SK-N-SH treated with all-trans-retinoic acid at 6 μM for 48 hours (cell line): ENCODE measurements around the gene ABCD1.

Experiments used
- ATAC-seq: fragments of 200-7000 bp; cut with Tn5 transposase; 3 replicates; pipeline ENCODE4 v1.9.1; 2020; ENCODE audit warnings: mild to moderate bottlenecking, moderate library complexity
- ARNTL ChIP-seq: fragments of 450-650 bp; formaldehyde crosslinking; IDR thresholded peaks from 2 replicates; pipeline ENCODE4 v1.5.0; 2020; ENCODE audit warnings: low read depth, mild to moderate bottlenecking, moderate library complexity, borderline replicate concordance
- BACH2 ChIP-seq: fragments of 250-450 bp; sonication (Bioruptor Pico); IDR thresholded peaks from 2 replicates; pipeline ENCODE4 v1.9.0; 2021; ENCODE audit warnings: mild to moderate bottlenecking, borderline replicate concordance
- CREB5 ChIP-seq: fragments of 250-450 bp; sonication (Bioruptor Pico); IDR thresholded peaks from 2 replicates; pipeline ENCODE4 v1.5.1; 2020; ENCODE audit warnings: low read depth, mild to moderate bottlenecking, moderate library complexity
- CSDC2 ChIP-seq: fragments of 250-450 bp; sonication (Bioruptor Pico); IDR thresholded peaks from 2 replicates; pipeline ENCODE4 v1.5.0; 2020; ENCODE audit warnings: mild to moderate bottlenecking, moderate library complexity
- ESRRG ChIP-seq: fragments of 250-450 bp; sonication (Bioruptor Pico); IDR thresholded peaks from 2 replicates; pipeline ENCODE4 v1.6.1; 2021; ENCODE audit warnings: mild to moderate bottlenecking
- GLIS3 ChIP-seq: fragments of 250-450 bp; sonication (Bioruptor Pico); IDR thresholded peaks from 2 replicates; pipeline ENCODE4 v1.5.0; 2020; ENCODE audit warnings: mild to moderate bottlenecking, moderate library complexity
- ISL1 ChIP-seq: fragments of 250-450 bp; sonication (Bioruptor Pico); IDR thresholded peaks from 2 replicates; pipeline ENCODE4 v2.1.2; 2022; ENCODE audit warnings: mild to moderate bottlenecking, moderate library complexity
- OSR1 ChIP-seq: fragments of 250-450 bp; sonication (Bioruptor Pico); IDR thresholded peaks from 2 replicates; pipeline ENCODE4 v1.8.0; 2022; ENCODE audit warnings: moderate library complexity, mild to moderate bottlenecking, inconsistent platforms
- PATZ1 ChIP-seq: fragments of 250-450 bp; sonication (Bioruptor Pico); IDR thresholded peaks from 2 replicates; pipeline ENCODE4 v1.8.0; 2020; ENCODE audit warnings: mild to moderate bottlenecking, moderate library complexity, borderline replicate concordance
- POU6F1 ChIP-seq: fragments of 250-450 bp; sonication (Bioruptor Pico); IDR thresholded peaks from 2 replicates; pipeline ENCODE4 v1.8.0; 2021; ENCODE audit warnings: low read depth, mild to moderate bottlenecking, moderate library complexity, borderline replicate concordance
- PPARA ChIP-seq: fragments of 250-450 bp; sonication (Bioruptor Pico); IDR thresholded peaks from 2 replicates; pipeline ENCODE4 v1.5.0; 2020; ENCODE audit warnings: mild to moderate bottlenecking, borderline replicate concordance
- RARB ChIP-seq: fragments of 250-450 bp; sonication (Bioruptor Pico); IDR thresholded peaks from 2 replicates; pipeline ENCODE4 v1.8.0; 2021; ENCODE audit warnings: mild to moderate bottlenecking, moderate library complexity
- SNAI2 ChIP-seq: fragments of 250-450 bp; sonication (Bioruptor Pico); IDR thresholded peaks from 2 replicates; pipeline ENCODE4 v1.5.0; 2020; ENCODE audit warnings: mild to moderate bottlenecking, moderate library complexity
- TCF4 ChIP-seq: fragments of 250-450 bp; sonication (Bioruptor Pico); IDR thresholded peaks from 2 replicates; pipeline ENCODE4 v1.8.0; 2021; ENCODE audit warnings: mild to moderate bottlenecking, moderate library complexity, borderline replicate concordance
- TOX ChIP-seq: fragments of 250-450 bp; sonication (Bioruptor Pico); IDR thresholded peaks from 2 replicates; pipeline ENCODE4 v1.8.0; 2021; ENCODE audit warnings: mild to moderate bottlenecking, moderate library complexity, borderline replicate concordance
- TSHZ2 ChIP-seq: fragments of 250-450 bp; sonication (Bioruptor Pico); IDR thresholded peaks from 2 replicates; pipeline ENCODE4 v1.5.0; 2020; ENCODE audit warnings: mild to moderate bottlenecking, moderate library complexity
- ZC3H10 ChIP-seq: fragments of 250-450 bp; sonication (Bioruptor Pico); IDR thresholded peaks from 2 replicates; pipeline ENCODE4 v1.5.1; 2021; ENCODE audit warnings: mild to moderate bottlenecking, moderate library complexity
- ZFP3 ChIP-seq: fragments of 250-450 bp; sonication (Bioruptor Pico); IDR thresholded peaks from 2 replicates; pipeline ENCODE4 v1.5.0; 2020; ENCODE audit warnings: mild to moderate bottlenecking, moderate library complexity
- ZFP30 ChIP-seq: fragments of 450-650 bp; formaldehyde crosslinking; IDR thresholded peaks from 2 replicates; pipeline ENCODE4 v1.5.0; 2022; ENCODE audit warnings: mild to moderate bottlenecking, moderate library complexity
- ZNF565 ChIP-seq: fragments of 450-650 bp; formaldehyde crosslinking; conservative IDR thresholded peaks from 2 replicates; pipeline ENCODE4 v1.5.0; 2020; ENCODE audit warnings: low read depth, mild to moderate bottlenecking, moderate library complexity
- ZNF70 ChIP-seq: fragments of 450-650 bp; formaldehyde crosslinking; IDR thresholded peaks from 2 replicates; pipeline ENCODE4 v1.5.0; 2020; ENCODE audit warnings: mild to moderate bottlenecking, moderate library complexity
- ZNF8 ChIP-seq: fragments of 450-650 bp; formaldehyde crosslinking; IDR thresholded peaks from 2 replicates; pipeline ENCODE4 v1.5.0; 2020; ENCODE audit warnings: mild to moderate bottlenecking, moderate library complexity

ABCD1 gene

GRCh38 chrX:153776611-153777045 lies 52.0 kb downstream of the ABCD1 start:
- no peak for ATAC-seq

GRCh38 chrX:153777261-153778090 lies 52.8 kb downstream of the ABCD1 start:
- TF ChIP-seq ZNF8 (CRISPR knock-in tag) (no peak), BACH2 (no peak), ZFP3 (CRISPR knock-in tag) (no peak), TSHZ2 (CRISPR knock-in tag) (no peak), GLIS3 (CRISPR knock-in tag) (no peak), TOX (CRISPR knock-in tag) (no peak), CREB5 (CRISPR knock-in tag) (no peak), ZFP30 (CRISPR knock-in tag) (no peak), OSR1 (CRISPR knock-in tag) (no peak), ZNF70 (CRISPR knock-in tag) (no peak), CSDC2 (CRISPR knock-in tag) (no peak), POU6F1 (CRISPR knock-in tag) (no peak), ESRRG (CRISPR knock-in tag) (no peak), PPARA (CRISPR knock-in tag) (no peak), SNAI2 (CRISPR knock-in tag) (no peak), ISL1 (CRISPR knock-in tag) (no peak), ZC3H10 (no peak), ZNF565 (CRISPR knock-in tag) (no peak)
- no peak for ATAC-seq

More at GRCh38 chrX:153776611-153777045, 52.0 kb downstream of the ABCD1 start:
- TF ChIP-seq BACH2 (no peak), TOX (CRISPR knock-in tag) (no peak), PATZ1 (CRISPR knock-in tag) (no peak), ZFP3 (CRISPR knock-in tag) (no peak), ESRRG (CRISPR knock-in tag) (no peak), ZC3H10 (no peak), OSR1 (CRISPR knock-in tag) (no peak), RARB (CRISPR knock-in tag) (no peak), ZFP30 (CRISPR knock-in tag) (no peak), CREB5 (CRISPR knock-in tag) (no peak), TCF4 (no peak), ARNTL (no peak), GLIS3 (CRISPR knock-in tag) (no peak), ZNF565 (CRISPR knock-in tag) (no peak), ISL1 (CRISPR knock-in tag) (no peak), SNAI2 (CRISPR knock-in tag) (no peak)
